Measurements from ENCODE around the gene CCDC159.

- TF ChIP-seq CTCF (IDR thresholded peaks at IDR 0.05) = no peak
- TF ChIP-seq POLR2A (IDR thresholded peaks at IDR 0.05) = no peak
Measured at GRCh38 chr19:11346104-11346940, at the start of gene CCDC159, which contains the start of gene TMEM205.

All from testis (tissue), 2 donors.